Sigmoid colon (tissue), 7 donors: ENCODE measurements around the gene UROC1. TPM values are rescaled to one million over a fixed set of nuclear protein-coding genes. Genes with fewer than 3 reads are reported as not detected.

Experiments
- DNase-seq: peaks from one replicate; pipeline ENCODE4 v3.0.0-alpha.2; 2019
- H3K27ac ChIP-seq, 4 donors: fragments of 200-600 bp; sonication (generic); one replicate each; pipeline ENCODE4 v1.5.1; 2016 to 2019; ENCODE audit warnings: mild to moderate bottlenecking in 1 of 4
- H3K27me3 ChIP-seq, 3 donors: fragments of 200-600 bp; sonication (generic); one replicate each; pipeline ENCODE4 v1.5.1; 2019; ENCODE audit warnings: mild to moderate bottlenecking in 1 of 3
- H3K36me3 ChIP-seq, 4 donors: fragments of 200-600 bp; sonication (generic); one replicate each; pipeline ENCODE4 v1.5.1; 2016 to 2019
- H3K4me1 ChIP-seq, 4 donors: fragments of 200-600 bp; sonication (generic); one replicate each; pipeline ENCODE4 v1.5.1; 2017 to 2019
- H3K4me3 ChIP-seq, 4 donors: fragments of 200-600 bp; sonication (generic); one replicate each; pipeline ENCODE4 v1.5.1; 2017 to 2019; ENCODE audit warnings: mild to moderate bottlenecking in 2 of 4, moderate library complexity in 1 of 4
- H3K9me3 ChIP-seq, 4 donors: fragments of 200-600 bp in 3 of 4; sonication (generic) in 3 of 4; one replicate each; pipeline versions ENCODE4 v1.5.1 to v1.6.1; 2013 to 2019
- EP300 ChIP-seq, 4 donors: sonication (generic); formaldehyde crosslinking; IDR thresholded peaks; one replicate each; pipeline ENCODE4 v1.6.1; 2017; ENCODE audit warnings: antibody characterized with exemption in 4 of 4
- POLR2A ChIP-seq, 2 donors: fragments of 450-650 bp; IDR thresholded peaks; one replicate each; pipeline ENCODE4 v1.6.1; 2016; ENCODE audit warnings: antibody characterized with exemption in 2 of 2, mild to moderate bottlenecking in 2 of 2, moderate library complexity in 2 of 2
- POLR2AphosphoS5 ChIP-seq, 4 donors: sonication (generic); formaldehyde crosslinking; IDR thresholded peaks; one replicate each; pipeline ENCODE4 v1.6.1; 2017; ENCODE audit warnings: antibody characterized with exemption in 4 of 4
- WGBS, 2 donors: extraction: QIAGEN DNeasy Blood & Tissue Kit; methylation state at CpG; one replicate each; pipeline ENCODE4 v1.1.7; 2013; 5-methylcytosine and 5-hydroxymethylcytosine counted together
- intact Hi-C: fragments of 100-400 bp; cut with DNase I; formaldehyde crosslinking; loops from one replicate; pipeline ENCODE4 v1.15.1; 2023
- polyA plus RNA-seq, 3 donors: library from polyadenylated mRNA; stranded (reverse); fragments of 200-250 nt; gene quantifications; one replicate each; pipeline ENCODE4 v1.2.3, GENCODE V29; 2013
- total RNA-seq, 4 donors: library from RNA; depleted of rRNA; stranded (reverse); fragments of >200 nt; gene quantifications; one replicate each; pipeline ENCODE4 v1.1.0, GENCODE V29; 2016
- TF ChIP-seq, protein P1 (sequence below), 4 experiments: fragments of 450-650 bp in 3 of 4; fragments of 200-600 bp in 1 of 4; IDR thresholded peaks; one replicate each; pipeline ENCODE4 v1.5.1; 2016 to 2019; ENCODE audit warnings: antibody characterized with exemption in 4 of 4, mild to moderate bottlenecking in 3 of 4, moderate library complexity in 2 of 4
- donor health status: healthy with polysubstance abuse.
- donor health status: Bipolar disorder and iron deficiency.
- donor health status: healthy.

The UROC1 gene
- total and polyA plus RNA-seq, 7 donors: 0.03 TPM; not detected in 6

DNA sequence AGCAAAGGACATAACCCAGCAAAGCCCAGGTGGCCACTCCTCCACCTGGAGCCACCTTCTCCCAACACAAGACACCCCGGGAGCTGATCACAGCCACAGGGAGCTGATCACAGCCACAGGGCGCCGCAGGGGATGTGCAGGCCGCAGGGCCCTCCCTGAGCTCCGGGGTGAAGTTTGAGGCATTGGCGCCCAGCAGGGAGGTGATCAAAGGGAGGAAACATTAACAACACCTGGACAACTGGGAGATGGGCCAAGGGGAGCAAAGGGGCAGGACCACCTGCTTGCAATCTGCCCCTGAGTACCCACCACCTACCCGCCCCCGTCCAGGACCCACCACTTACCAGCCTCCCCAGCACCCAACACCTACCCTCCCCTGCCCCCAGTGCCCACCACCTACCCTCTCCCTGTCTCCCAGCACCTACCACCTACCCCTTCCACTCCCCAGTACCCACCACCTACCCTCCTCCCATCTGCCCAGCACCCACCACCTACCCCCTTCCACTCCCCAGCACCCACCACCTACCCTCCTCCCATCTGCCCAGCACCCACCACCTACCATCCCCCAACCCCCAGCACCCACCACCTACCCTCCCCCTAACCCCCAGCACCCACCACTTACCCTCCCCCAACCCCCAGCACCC lies 2.4 kb downstream of the UROC1 start:
- peak; percentile 47 for DNase-seq
- Histone ChIP-seq H3K4me3 (no peak overlapping the region), H3K36me3 (no peaks in the 10 kb centered on the region), H3K9me3 (no peaks in the 10 kb centered on the region), H3K4me1 (peaks cover 0 to 5% (median 0%) of the 10 kb centered on the region in 4 donors), H3K27me3 (peaks cover 0 to 8% (median 0%) of the 10 kb centered on the region in 3 donors), H3K27ac (no peak overlapping the region)
- 52 to 82% methylated on average over 8 of the region's 8 CpGs for WGBS, 2 donors
- intact Hi-C loops: no loop called here
- TF ChIP-seq POLR2A (IDR thresholded peaks at IDR 0.05) (no peak), EP300 (IDR thresholded peaks at IDR 0.05) (no peak), POLR2AphosphoS5 (IDR thresholded peaks at IDR 0.05) (no peak)
- TF ChIP-seq, protein P1, sequence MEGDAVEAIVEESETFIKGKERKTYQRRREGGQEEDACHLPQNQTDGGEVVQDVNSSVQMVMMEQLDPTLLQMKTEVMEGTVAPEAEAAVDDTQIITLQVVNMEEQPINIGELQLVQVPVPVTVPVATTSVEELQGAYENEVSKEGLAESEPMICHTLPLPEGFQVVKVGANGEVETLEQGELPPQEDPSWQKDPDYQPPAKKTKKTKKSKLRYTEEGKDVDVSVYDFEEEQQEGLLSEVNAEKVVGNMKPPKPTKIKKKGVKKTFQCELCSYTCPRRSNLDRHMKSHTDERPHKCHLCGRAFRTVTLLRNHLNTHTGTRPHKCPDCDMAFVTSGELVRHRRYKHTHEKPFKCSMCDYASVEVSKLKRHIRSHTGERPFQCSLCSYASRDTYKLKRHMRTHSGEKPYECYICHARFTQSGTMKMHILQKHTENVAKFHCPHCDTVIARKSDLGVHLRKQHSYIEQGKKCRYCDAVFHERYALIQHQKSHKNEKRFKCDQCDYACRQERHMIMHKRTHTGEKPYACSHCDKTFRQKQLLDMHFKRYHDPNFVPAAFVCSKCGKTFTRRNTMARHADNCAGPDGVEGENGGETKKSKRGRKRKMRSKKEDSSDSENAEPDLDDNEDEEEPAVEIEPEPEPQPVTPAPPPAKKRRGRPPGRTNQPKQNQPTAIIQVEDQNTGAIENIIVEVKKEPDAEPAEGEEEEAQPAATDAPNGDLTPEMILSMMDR (IDR thresholded peaks at IDR 0.05): no peak

DNA sequence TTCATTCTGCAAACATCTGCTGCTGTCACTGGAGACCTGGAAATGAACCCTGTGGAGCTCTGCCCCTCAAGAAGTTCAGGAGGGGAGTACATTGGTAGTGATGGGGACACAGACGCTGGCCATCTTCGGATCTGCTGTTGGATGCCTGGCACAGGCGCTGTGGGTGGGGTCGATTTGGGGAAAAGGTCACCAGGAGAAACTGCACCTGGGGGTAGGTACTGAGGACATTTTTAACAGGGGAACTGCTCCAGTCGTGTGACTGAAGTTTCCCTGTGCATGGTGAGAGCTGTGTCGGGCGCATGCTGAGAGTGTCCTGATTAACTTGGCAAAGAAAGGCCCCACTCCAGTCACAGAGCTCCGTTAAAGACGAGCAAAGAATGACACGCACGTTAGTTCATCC lies 3.4 kb downstream of the UROC1 start:
- intact Hi-C loops: no loop called here
- Histone ChIP-seq H3K36me3 (no peaks in the 10 kb centered on the region), H3K4me3 (no peak overlapping the region), H3K27ac (no peak overlapping the region), H3K4me1 (peaks cover 0 to 11% (median 0%) of the 10 kb centered on the region in 4 donors), H3K27me3 (peaks cover 0 to 8% (median 0%) of the 10 kb centered on the region in 3 donors), H3K9me3 (no peaks in the 10 kb centered on the region)
- TF ChIP-seq POLR2AphosphoS5 (IDR thresholded peaks at IDR 0.05) (no peak), POLR2A (IDR thresholded peaks at IDR 0.05) (no peak), EP300 (IDR thresholded peaks at IDR 0.05) (no peak)
- TF ChIP-seq, protein P1 (IDR thresholded peaks at IDR 0.05): no peak
- WGBS, 2 donors: 77 to 88% methylated on average over 11 of the region's 11 CpGs
- DNase-seq: peak; percentile 45

DNA sequence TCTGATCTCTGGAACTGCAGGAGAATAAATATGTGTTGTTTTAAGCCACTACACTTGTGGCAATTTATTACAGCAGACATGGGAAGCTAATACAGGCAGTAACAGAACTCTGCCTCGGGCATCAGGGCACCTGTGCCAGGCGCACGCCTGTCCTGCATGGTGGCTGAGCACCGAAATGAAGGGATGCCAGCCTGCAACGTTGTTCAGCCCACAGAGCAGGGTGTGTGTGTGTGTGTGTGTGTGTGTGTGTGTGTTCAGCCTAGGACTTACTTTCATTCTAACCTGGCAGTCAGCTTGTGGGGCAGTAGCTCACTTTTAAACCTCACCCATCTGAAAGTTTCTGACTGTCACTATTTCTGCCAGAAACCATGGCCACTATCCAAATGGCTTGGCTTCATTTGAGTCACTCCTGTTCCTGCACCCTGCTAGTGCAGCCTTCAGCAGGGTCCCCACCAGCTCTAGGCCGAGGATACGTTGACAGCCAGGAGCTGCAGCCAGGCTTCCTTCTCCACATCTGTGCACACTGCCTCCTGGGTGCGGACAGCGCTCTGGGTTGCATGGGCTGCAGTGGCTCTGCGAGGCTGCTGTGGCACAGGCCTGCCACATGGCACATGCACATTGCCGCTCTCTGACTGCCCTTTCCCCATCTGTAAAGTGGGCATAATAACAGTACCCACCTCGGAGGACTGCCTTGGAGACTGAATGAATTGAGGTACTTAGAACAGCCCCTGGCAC lies 4.5 kb downstream of the UROC1 start:
- TF ChIP-seq, protein P1 (IDR thresholded peaks at IDR 0.05): no peak
- TF ChIP-seq POLR2A (IDR thresholded peaks at IDR 0.05) (no peak), EP300 (IDR thresholded peaks at IDR 0.05) (no peak), POLR2AphosphoS5 (IDR thresholded peaks at IDR 0.05) (no peak)
- Histone ChIP-seq H3K27ac (no peak overlapping the region), H3K27me3 (peaks cover 0 to 8% (median 0%) of the 10 kb centered on the region in 3 donors), H3K36me3 (no peaks in the 10 kb centered on the region), H3K4me3 (no peak overlapping the region), H3K4me1 (peaks cover 0 to 11% (median 0%) of the 10 kb centered on the region in 4 donors), H3K9me3 (no peaks in the 10 kb centered on the region)
- peak; percentile 42 for DNase-seq
- intact Hi-C loops: no loop called here
- WGBS, 2 donors: 82% methylated on average over 12 of the region's 12 CpGs

DNA sequence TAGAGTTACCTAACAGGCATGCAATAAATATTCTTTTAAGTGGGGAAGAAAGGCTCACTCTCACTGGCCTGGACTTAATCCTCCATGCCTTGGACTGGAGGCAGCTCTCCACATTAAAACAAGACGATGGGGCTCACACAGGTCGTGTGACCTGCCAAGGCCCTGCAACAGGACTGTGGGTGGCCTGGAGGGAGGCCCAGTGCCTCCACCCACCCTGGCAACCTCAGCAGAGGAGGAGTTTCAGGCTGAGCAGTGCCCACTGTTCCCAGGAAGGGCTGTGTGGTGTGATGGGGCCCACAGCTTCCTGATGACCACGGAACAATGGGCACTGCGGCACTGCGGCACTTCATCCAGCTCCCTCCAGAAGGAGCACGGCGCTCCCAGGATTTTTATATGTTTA lies 5.5 kb downstream of the UROC1 start:
- Histone ChIP-seq H3K4me1 (peaks cover 0 to 11% (median 0%) of the 10 kb centered on the region in 4 donors), H3K9me3 (no peaks in the 10 kb centered on the region), H3K27me3 (no peaks in the 10 kb centered on the region), H3K36me3 (no peaks in the 10 kb centered on the region), H3K4me3 (no peak overlapping the region), H3K27ac (no peak overlapping the region)
- intact Hi-C loops: no loop called here
- DNase-seq: peak; percentile 21
- TF ChIP-seq EP300 (IDR thresholded peaks at IDR 0.05) (no peak), POLR2A (IDR thresholded peaks at IDR 0.05) (no peak), POLR2AphosphoS5 (IDR thresholded peaks at IDR 0.05) (no peak)
- TF ChIP-seq, protein P1 (IDR thresholded peaks at IDR 0.05): no peak
- 69 to 77% methylated on average over 7 of the region's 7 CpGs for WGBS, 2 donors
